Type B pancreatic cell (in vitro differentiated cells): Measurements from ENCODE around the gene CAPN5. TPM values are rescaled to one million over a fixed set of nuclear protein-coding genes. Genes with fewer than 3 reads are reported as not detected.

Experiments
- DNase-seq: peaks from one replicate; pipeline ENCODE4 v3.0.0; 2021; ENCODE audit warnings: mixed read lengths; ENCODE audit not compliant: unreplicated experiment; ENCODE audit errors: extremely low spot score
- H3K27ac Mint-ChIP-seq: 2 replicates; pipeline ENCODE4 v1.8.0; 2021; ENCODE audit warnings: mild to moderate bottlenecking, mixed read lengths
- H3K27me3 Mint-ChIP-seq: 2 replicates; pipeline ENCODE4 v1.8.0; 2021; ENCODE audit warnings: mixed read lengths
- H3K36me3 Mint-ChIP-seq: 2 replicates; pipeline ENCODE4 v1.8.0; 2021; ENCODE audit warnings: mixed read lengths
- H3K4me1 Mint-ChIP-seq: one replicate; pipeline ENCODE4 v1.8.0; 2021; ENCODE audit warnings: mixed read lengths; ENCODE audit not compliant: unreplicated experiment
- H3K4me3 Mint-ChIP-seq: 2 replicates; pipeline ENCODE4 v1.8.0; 2021; ENCODE audit warnings: mild to moderate bottlenecking, mixed read lengths
- H3K9me3 Mint-ChIP-seq: 2 replicates; pipeline ENCODE4 v1.8.0; 2021; ENCODE audit warnings: mixed read lengths
- CTCF ChIP-seq: fragments of 200-600 bp; sonication (generic); conservative IDR thresholded peaks from 2 replicates; pipeline ENCODE4 v1.5.0; 2021; ENCODE audit warnings: antibody characterized with exemption, mild to moderate bottlenecking
- total RNA-seq: library from RNA; stranded (reverse); gene quantifications from 2 replicates; pipeline ENCODE4 v1.2.1, GENCODE V29; 2021; ENCODE audit warnings: low replicate concordance

Gene CAPN5
- total RNA-seq, 1 donor from 2014 or later: 18.8 TPM

- no peaks in the 10 kb centered on the region for H3K9me3 Mint-ChIP-seq
- no peak for DNase-seq
- peaks cover 5% of the 10 kb centered on the region for H3K27me3 Mint-ChIP-seq
- no peak overlapping the region for H3K27ac Mint-ChIP-seq
- TF ChIP-seq CTCF: no peak
- H3K4me3 Mint-ChIP-seq: no peak overlapping the region
- H3K36me3 Mint-ChIP-seq: no peaks in the 10 kb centered on the region
- peaks cover 12% of the 10 kb centered on the region for H3K4me1 Mint-ChIP-seq
Observed at GRCh38 chr11:77153276-77154185, 86.8 kb downstream of the CAPN5 start.

GRCh38 chr11:77154381-77155081, 87.8 kb downstream of the CAPN5 start:
- H3K27me3 Mint-ChIP-seq: peaks cover 9% of the 10 kb centered on the region
- no peak overlapping the region for H3K4me3 Mint-ChIP-seq
- no peak for DNase-seq
- no peak overlapping the region for H3K27ac Mint-ChIP-seq
- no peak for TF ChIP-seq CTCF
- H3K9me3 Mint-ChIP-seq: no peaks in the 10 kb centered on the region
- peaks cover 12% of the 10 kb centered on the region for H3K4me1 Mint-ChIP-seq
- H3K36me3 Mint-ChIP-seq: no peaks in the 10 kb centered on the region

GRCh38 chr11:77155082-77155475, 88.3 kb downstream of the CAPN5 start:
- H3K27me3 Mint-ChIP-seq: peaks cover 9% of the 10 kb centered on the region
- H3K4me1 Mint-ChIP-seq: peaks cover 10% of the 10 kb centered on the region
- no peaks in the 10 kb centered on the region for H3K9me3 Mint-ChIP-seq
- no peak for DNase-seq
- H3K4me3 Mint-ChIP-seq: no peak overlapping the region
- no peak for TF ChIP-seq CTCF
- H3K27ac Mint-ChIP-seq: no peak overlapping the region
- H3K36me3 Mint-ChIP-seq: no peaks in the 10 kb centered on the region

GRCh38 chr11:77155556-77156130, 88.9 kb downstream of the CAPN5 start:
- H3K9me3 Mint-ChIP-seq: no peaks in the 10 kb centered on the region
- no peak overlapping the region for H3K4me3 Mint-ChIP-seq
- peaks cover 9% of the 10 kb centered on the region for H3K27me3 Mint-ChIP-seq
- H3K27ac Mint-ChIP-seq: no peak overlapping the region
- H3K4me1 Mint-ChIP-seq: peaks cover 6% of the 10 kb centered on the region
- DNase-seq: no peak
- TF ChIP-seq CTCF: no peak
- H3K36me3 Mint-ChIP-seq: no peaks in the 10 kb centered on the region

GRCh38 chr11:77156396-77157195, 89.8 kb downstream of the CAPN5 start:
- H3K4me3 Mint-ChIP-seq: no peak overlapping the region
- H3K4me1 Mint-ChIP-seq: peaks cover 6% of the 10 kb centered on the region
- no peak for DNase-seq
- TF ChIP-seq CTCF: no peak
- no peak overlapping the region for H3K27ac Mint-ChIP-seq
- peaks cover 9% of the 10 kb centered on the region for H3K27me3 Mint-ChIP-seq
- H3K9me3 Mint-ChIP-seq: no peaks in the 10 kb centered on the region
- H3K36me3 Mint-ChIP-seq: no peaks in the 10 kb centered on the region
